Myocyte (in vitro differentiated cells): ENCODE results near the gene FAM83C. TPM values are rescaled to one million over a fixed set of nuclear protein-coding genes. Genes with fewer than 3 reads are reported as not detected.
A peak's percentile ranks its signal among the peaks of the same experiment; 100 is the strongest.

Source experiments
- DNase-seq: peaks from one replicate; pipeline ENCODE4 v3.0.0-alpha.2; 2012; ENCODE audit warnings: low read depth
- total RNA-seq: library from RNA; depleted of rRNA; stranded (reverse); fragments of >200 nt; gene quantifications from 2 replicates; pipeline ENCODE4 v1.2.3, GENCODE V29; 2014

FAM83C gene
- total RNA-seq, 1 donor from 2014 or later, result not detected

DNA sequence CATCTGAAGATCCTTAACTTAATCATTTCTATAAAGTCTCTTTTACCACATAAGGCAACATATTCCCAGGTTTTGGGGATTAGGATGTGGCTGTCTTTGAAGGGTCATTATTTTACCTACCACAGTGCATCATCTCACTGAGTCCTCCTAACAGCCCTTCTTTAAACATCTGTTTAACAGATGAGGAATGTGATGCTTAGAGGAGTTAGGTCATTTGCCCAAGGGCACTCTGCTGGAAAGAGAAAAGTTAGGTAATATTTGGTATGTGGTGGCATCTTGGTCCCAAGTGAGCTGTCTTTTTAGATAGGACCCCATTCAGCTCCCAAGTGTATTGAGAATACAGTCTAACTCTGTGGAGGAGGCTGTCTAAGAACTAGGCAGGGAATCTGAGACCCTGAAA lies 54.7 kb downstream of the FAM83C start:
- no peak for DNase-seq

DNA sequence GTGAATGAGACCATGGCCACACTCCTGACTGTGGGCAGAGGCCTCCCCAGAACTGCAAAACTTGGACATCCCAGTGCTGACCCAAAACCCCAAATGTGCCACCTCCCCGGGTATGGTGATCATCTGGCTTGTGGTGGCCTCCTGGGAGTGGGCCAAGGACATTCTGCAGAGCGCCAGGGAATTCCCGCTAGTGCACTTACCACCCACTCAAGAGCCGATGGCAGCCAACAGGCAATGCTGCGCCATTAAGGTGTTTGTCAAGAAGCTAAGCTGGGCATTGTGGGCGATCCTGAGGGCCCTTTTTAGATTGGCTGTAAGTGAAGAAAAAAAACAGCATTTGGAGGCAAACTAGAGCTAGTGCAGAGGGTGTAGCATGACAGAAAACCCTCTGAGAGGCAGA lies 56.3 kb downstream of the FAM83C start:
- DNase-seq, result peak; percentile 13

Other genes with a start within 250 kb of the FAM83C start
- gene TRPC4AP, start 199.6 kb downstream of the FAM83C start, total RNA-seq, result 61.0 and 61.9 TPM in 2 replicates
- gene EDEM2, start 145.1 kb downstream of the FAM83C start, total RNA-seq, result 16.8 and 27.3 TPM in 2 replicates
- gene PROCR, start 120.4 kb downstream of the FAM83C start, total RNA-seq, result 3.5 and 3.6 TPM in 2 replicates
- gene MMP24, start 65.7 kb downstream of the FAM83C start, total RNA-seq, result 0.16 and 0.29 TPM in 2 replicates
- gene MMP24OS, start 14.3 kb downstream of the FAM83C start, total RNA-seq, result 18.9 and 21.4 TPM in 2 replicates
- 79.4 and 88.0 TPM in 2 replicates for gene EIF6, start 7.7 kb downstream of the FAM83C start, total RNA-seq
- 54.8 and 75.1 TPM in 2 replicates for gene UQCC1, start 119.5 kb upstream of the FAM83C start, total RNA-seq
- 2.9 and 4.0 TPM in 2 replicates for gene GDF5, start 145.8 kb upstream of the FAM83C start, total RNA-seq
- gene CEP250, start 163.2 kb upstream of the FAM83C start, total RNA-seq, result 28.9 and 37.6 TPM in 2 replicates
- gene C20orf173, start 237.2 kb upstream of the FAM83C start, total RNA-seq, result not detected in 2 replicates
- 169 and 210 TPM in 2 replicates for gene ERGIC3, start 249.7 kb upstream of the FAM83C start, total RNA-seq